ENCODE data around the gene POT1. TPM values are rescaled to one million over a fixed set of nuclear protein-coding genes. Genes with fewer than 3 reads are reported as not detected.

Gene POT1
- total RNA-seq, 1 experiment from 2014 or later, result 22.7 TPM

- intact Hi-C loops (cut with micrococcal nuclease; ENCODE audit: unreplicated experiment), result no loop called here
- ChIA-PET CTCF (no interaction called here), POLR2A (ENCODE audit: low non-redundant PET) (no interaction called here)
- Histone ChIP-seq H3K4me1 (ENCODE audit: insufficient read depth, low read length, poor library complexity, severe bottlenecking) (no peaks in the 10 kb centered on the region), H3K27me3 (replicated peaks; ENCODE audit: insufficient read depth, low read depth, low read length, poor library complexity) (no peaks in the 10 kb centered on the region), H3K36me3 (ENCODE audit: insufficient read depth, low read length, poor library complexity, severe bottlenecking) (no peaks in the 10 kb centered on the region), H3K9me3 (ENCODE audit: low read depth, low read length, poor library complexity, severe bottlenecking) (no peaks in the 10 kb centered on the region), H3K27ac (ENCODE audit: low read depth, low read length, poor library complexity, severe bottlenecking) (no peak overlapping the region), H3K4me3 (ENCODE audit: low read depth, low read length, poor library complexity, severe bottlenecking) (no peak overlapping the region)
- DNase-seq (ENCODE audit: low spot score), result no peak
- BruUV-seq (replicated peaks), result no TSS peak
- no peak for TF ChIP-seq EZH2 (IDR thresholded peaks at IDR 0.05; ENCODE audit: borderline replicate concordance, low read depth, low read length, poor library complexity, severe bottlenecking)
- TF ChIP-seq CTCF (conservative IDR thresholded peaks at IDR 0.05; ENCODE audit: low read depth, low read length), result no peak
Observed at GRCh38 chr7:124811341-124811740, 118.3 kb downstream of the POT1 start.

- POLR2A ChIA-PET (ENCODE audit: low non-redundant PET), result no interaction called here
Observed at GRCh38 chr7:124810605-124811004, 119.0 kb downstream of the POT1 start.

GRCh38 chr7:124808206-124808605 lies 121.4 kb downstream of the POT1 start:
- POLR2A ChIA-PET (ENCODE audit: low non-redundant PET), result no interaction called here
- no peak overlapping the region for H3K27ac ChIP-seq (ENCODE audit: low read depth, low read length, poor library complexity, severe bottlenecking)
- BruUV-seq (replicated peaks), result no TSS peak
- H3K4me1 ChIP-seq (ENCODE audit: insufficient read depth, low read length, poor library complexity, severe bottlenecking), result no peaks in the 10 kb centered on the region
- no peaks in the 10 kb centered on the region for H3K9me3 ChIP-seq (ENCODE audit: low read depth, low read length, poor library complexity, severe bottlenecking)
- H3K27me3 ChIP-seq (replicated peaks; ENCODE audit: insufficient read depth, low read depth, low read length, poor library complexity), result no peaks in the 10 kb centered on the region
- H3K4me3 ChIP-seq (ENCODE audit: low read depth, low read length, poor library complexity, severe bottlenecking), result no peak overlapping the region
- no peak for DNase-seq (ENCODE audit: low spot score)
- no peak for TF ChIP-seq CTCF (conservative IDR thresholded peaks at IDR 0.05; ENCODE audit: low read depth, low read length)
- TF ChIP-seq EZH2 (IDR thresholded peaks at IDR 0.05; ENCODE audit: borderline replicate concordance, low read depth, low read length, poor library complexity, severe bottlenecking), result no peak
- H3K36me3 ChIP-seq (ENCODE audit: insufficient read depth, low read length, poor library complexity, severe bottlenecking), result no peaks in the 10 kb centered on the region
- CTCF ChIA-PET, result no interaction called here
- intact Hi-C loops (cut with micrococcal nuclease; ENCODE audit: unreplicated experiment), result no loop called here

More at GRCh38 chr7:124810605-124811004, 119.0 kb downstream of the POT1 start:
- intact Hi-C loops (cut with micrococcal nuclease; ENCODE audit: unreplicated experiment), result no loop called here
- DNase-seq (ENCODE audit: low spot score), result no peak
- no peaks in the 10 kb centered on the region for H3K27me3 ChIP-seq (replicated peaks; ENCODE audit: insufficient read depth, low read depth, low read length, poor library complexity)
- CTCF ChIA-PET, result no interaction called here
- no peaks in the 10 kb centered on the region for H3K36me3 ChIP-seq (ENCODE audit: insufficient read depth, low read length, poor library complexity, severe bottlenecking)
- no peaks in the 10 kb centered on the region for H3K9me3 ChIP-seq (ENCODE audit: low read depth, low read length, poor library complexity, severe bottlenecking)
- BruUV-seq (replicated peaks), result no TSS peak
- no peaks in the 10 kb centered on the region for H3K4me1 ChIP-seq (ENCODE audit: insufficient read depth, low read length, poor library complexity, severe bottlenecking)
- no peak overlapping the region for H3K4me3 ChIP-seq (ENCODE audit: low read depth, low read length, poor library complexity, severe bottlenecking)
- no peak for TF ChIP-seq EZH2 (IDR thresholded peaks at IDR 0.05; ENCODE audit: borderline replicate concordance, low read depth, low read length, poor library complexity, severe bottlenecking)
- no peak for TF ChIP-seq CTCF (conservative IDR thresholded peaks at IDR 0.05; ENCODE audit: low read depth, low read length)
- no peak overlapping the region for H3K27ac ChIP-seq (ENCODE audit: low read depth, low read length, poor library complexity, severe bottlenecking)
